Hepatic stellate cell (primary cell): Measurements from ENCODE around the gene TMEM178B.
"Not testable (repeated sequence)": the region's sequence is repeated elsewhere in the genome, so short reads cannot be mapped to it uniquely, and the experiment has no call there.

Experiments
- DNase-seq: peaks from one replicate; pipeline ENCODE4 v3.0.0; 2011; ENCODE audit warnings: low spot score

TMEM178B gene

DNA sequence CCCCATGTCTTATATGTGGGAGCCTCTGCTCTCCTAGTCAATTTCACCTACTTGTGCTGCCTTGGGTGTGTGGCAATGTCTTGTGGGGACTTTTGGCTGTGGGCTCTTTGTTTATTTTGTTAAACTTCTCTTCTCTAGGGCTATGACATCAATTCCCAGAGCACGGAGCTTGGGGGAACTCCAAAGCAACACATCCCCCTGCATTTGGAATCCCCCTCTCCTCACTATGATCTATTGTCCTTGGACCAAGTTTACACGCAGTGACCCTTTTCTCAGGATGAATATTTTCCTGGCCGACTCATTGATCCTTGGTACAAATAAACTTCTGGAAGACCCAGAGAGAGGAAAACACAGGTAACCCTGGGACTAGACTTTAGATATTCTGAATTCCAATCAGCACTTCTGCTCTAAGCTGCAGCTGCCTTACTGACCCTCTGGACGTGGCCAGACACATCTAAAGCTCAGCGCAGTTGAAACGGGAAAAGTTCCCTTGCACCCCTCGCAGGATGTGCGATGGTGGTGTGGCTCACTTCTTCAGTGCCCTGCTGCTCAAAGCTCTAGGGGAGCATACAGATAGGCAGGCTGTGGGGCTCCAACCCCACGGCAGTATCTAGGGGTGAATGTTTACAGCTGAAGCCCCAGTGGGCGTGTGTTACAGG is 110.8 kb downstream of the TMEM178B start:
- DNase-seq = no peak

DNA sequence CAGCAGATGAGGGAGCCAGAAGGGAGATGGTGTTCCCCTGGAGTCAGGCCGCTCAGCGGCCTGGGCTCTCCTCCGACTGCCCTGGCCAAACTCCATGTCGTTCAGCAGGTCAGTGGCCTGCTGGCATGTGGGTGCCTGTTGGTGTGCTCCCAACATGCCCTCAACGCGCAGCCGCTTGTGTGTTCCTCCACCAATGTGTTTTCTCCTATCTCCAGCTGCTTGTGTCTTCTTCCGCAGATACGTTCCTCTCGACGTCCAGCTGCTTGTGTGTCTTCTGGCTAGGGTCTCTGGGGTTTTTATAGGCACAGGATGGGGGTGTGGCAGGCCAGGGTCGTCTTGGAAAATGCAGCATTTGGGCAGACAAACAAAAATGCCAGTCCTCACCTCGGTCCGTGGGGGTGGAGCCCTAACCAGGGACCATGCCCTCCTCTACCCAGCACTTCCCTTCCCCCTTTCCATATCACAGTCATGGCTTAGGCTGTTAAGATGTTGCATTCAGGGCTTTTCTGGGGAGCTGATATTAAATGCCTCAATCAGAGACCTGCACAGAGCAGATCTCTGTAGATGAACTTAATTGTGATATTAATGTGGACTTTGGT is 111.6 kb downstream of the TMEM178B start:
- DNase-seq = no peak

DNA sequence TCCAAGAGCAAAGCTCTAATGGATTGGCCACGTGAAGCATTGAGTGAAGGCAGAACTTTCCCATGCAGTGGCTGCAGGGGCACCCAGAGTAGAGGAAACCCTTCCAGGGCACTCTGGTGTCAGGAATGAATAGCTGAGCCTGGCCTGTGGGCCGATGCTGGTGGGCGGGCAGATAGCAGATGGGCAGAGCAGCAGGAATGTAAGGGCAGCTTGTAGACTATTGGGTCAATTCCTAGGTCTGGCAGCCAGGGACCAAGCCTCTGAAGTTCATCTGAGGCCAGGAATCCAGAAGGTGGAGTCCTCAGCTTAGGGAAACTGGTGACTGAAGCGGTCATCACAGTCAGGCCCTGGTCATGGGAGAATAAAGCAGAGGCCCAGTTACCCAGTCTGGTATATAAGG is 115.4 kb downstream of the TMEM178B start:
- no peak for DNase-seq

DNA sequence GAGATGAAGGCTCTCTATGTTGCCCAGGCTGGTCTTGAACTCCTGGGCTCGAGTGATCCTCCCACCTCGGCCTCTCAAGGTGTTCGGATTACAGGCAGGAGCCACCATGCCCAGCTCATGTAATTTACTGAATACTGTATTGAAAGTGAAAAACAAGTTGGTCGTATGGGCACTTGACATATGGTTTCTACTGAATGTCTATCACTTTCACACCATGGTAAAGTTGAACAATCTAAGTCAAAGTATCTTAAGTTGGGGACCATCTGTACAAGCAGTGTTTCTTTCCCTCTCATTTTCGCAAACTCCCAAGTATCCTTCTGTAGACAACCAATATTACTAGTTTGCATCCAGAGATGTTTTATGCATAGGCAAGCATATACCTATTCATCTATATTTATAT is 116.6 kb downstream of the TMEM178B start:
- no peak for DNase-seq

DNA sequence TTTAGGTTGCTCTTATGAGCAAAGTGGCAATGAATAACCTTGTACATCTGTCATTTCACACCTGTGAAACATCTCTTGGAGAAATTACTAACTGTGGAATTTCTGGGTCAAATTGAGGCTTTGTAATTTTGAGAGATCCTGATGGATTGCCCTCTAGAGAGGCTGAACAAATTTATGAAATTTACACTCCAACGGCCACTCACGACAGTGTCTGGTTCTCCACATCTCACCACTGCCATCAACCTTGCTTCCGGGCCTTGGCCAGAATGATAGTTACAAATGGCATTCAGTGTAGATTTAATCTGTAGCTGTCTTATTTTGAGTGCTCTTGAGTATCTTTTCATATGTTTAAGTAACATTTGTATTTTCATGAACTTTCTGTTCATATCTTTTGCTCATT is 117.4 kb downstream of the TMEM178B start:
- DNase-seq = no peak

DNA sequence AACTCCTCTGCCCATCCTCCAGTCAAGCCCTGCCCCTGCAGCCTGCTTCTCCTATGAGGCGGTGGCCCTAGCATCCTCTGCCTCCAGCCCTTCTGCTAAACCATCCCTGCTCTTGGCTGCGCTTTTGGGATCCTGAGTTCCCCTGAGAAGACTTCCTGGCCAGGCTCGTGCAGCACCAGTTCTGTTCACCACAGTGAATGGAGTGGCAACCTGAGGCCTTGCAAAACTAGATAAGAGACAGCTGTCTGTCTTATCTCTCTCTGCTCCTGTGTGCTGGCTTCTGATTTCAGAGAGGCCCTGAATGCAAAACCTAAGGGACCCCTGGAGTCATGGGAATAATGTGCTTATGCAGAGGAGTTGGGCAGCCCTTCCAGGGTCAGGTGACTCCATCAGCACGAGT is 119.2 kb downstream of the TMEM178B start:
- no peak for DNase-seq

DNA sequence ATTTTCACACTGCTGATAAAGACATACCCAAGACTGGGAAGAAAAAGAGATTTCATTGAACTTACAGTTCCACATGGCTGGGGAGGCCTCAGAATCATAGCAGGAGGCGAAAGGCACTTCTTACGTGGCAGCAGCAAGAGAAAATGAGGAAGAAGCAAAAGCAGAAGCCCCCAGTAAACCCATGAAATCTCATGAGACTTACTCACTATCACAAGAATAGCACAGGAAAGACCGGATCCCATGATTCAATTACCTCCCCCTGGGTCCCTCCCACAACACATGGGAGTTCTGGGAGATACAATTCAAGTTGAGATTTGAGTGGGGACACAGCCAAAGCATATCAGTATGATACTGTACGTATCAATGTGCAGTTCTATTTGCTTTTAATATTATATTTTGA is 121.9 kb downstream of the TMEM178B start:
- DNase-seq = not testable (repeated sequence)

DNA sequence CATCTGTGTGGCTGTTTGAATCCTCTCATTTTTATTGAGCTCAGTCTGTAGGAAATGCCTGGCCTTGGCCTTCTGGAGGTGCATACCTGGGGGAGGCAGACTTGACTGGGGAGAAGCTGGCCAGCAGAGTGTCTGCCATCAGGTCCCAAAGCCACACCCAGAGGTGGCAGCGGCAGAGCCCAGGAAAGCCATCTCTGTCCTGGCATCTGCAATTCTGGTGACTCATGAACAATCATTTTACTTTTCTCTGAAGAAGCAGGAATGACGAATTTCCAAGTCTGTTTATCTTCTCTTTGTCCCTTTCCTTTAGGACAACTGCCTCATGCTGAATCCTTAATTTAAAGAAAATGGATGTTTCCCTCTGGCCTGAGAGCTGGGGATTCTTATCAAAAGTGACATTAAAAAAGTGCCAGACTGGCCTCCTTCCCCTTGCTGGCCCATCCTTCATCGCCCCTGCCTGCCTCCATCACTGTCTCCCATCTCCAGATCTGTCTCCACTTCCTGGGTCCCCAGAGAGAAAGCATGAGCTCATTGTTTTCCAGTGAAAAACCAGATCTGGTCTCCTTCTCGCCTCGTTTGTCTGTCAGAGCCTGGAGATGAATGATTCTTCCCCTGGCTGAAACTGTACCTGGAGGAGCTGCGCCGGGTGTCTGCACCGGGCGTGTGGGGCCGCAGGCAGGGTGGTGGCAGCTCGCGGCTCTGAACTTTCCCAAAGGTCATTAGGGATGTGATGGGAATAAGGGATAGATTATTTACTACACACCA is 124.5 kb downstream of the TMEM178B start:
- DNase-seq = peak; percentile 22

DNA sequence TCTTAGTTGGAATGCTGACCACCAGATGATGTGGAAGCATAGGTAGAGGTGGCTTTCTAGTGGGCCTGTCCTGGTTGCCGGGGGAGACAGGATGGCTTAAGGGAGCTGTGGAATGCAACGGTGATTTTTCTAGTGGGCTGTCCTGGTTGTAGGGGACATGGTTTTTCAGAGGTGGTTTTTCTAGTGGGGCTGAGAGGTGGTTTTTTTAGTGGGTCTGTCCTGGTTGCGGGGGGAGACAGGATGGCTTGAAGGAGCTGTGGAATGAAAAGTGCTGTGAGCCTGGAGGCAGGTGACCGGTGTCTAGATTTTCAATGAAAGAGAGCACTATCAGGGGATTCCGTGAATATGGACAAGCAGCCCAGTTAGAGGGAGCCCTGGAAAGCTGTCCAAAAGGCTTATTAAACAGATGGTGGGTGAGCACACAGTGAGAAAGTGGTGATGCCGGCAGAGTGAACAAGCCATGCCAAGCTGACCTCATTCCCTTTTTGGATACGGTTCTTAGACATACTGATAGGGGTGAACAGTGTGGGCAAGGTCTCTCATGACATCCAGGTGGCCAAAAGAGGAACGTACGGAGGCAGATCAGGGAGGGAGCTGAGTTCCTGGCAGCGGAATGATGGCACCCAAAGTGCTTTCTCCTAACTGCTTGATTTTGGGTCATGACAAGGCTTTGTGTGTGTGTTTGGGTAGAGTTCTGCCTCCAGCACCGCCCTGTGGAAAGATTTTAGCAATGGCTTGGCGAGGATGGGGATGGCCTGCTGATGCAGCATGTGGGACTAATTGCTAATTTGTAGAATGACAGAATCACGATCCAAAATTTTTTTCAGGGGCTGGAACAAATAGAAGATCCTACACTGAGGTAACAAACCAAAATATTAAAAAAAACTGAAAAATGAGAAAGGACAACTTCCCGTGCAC is 126.6 kb downstream of the TMEM178B start:
- DNase-seq = no peak

DNA sequence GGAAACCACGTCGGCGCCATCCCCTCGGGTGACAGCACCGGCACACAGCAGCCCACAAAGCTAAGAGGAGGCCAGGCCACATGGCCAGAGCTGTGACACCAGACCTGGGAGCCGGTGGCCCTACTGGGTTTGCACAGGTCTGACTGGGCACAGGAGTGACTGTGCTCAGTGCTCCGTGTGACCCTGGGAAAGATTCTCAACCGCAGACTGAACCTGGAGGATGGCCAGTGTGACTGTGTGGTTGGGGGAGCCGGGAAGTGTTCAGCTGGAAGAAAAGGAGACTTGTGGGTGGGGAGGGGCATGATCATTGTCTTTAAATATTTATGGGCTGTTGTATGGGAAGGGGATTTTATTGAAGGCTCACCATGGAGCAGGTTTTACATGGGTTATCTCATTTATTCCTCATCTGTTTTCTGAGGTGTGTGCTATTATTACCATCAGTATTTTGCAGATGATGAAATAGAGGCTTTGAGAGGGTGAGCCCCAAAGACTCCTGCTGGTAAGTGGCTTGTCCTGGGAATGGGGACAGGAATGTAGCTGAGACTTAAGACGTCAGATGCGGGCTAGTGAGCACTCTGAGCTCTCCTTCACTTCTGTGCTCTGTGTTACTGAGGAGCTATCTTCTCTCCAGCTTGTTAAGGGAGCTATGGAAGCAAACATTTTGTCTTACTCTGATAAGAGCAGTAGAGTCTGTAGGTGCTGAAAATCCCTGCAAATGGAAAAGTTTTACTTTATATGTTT is 127.5 kb downstream of the TMEM178B start:
- DNase-seq = peak; percentile 12

DNA sequence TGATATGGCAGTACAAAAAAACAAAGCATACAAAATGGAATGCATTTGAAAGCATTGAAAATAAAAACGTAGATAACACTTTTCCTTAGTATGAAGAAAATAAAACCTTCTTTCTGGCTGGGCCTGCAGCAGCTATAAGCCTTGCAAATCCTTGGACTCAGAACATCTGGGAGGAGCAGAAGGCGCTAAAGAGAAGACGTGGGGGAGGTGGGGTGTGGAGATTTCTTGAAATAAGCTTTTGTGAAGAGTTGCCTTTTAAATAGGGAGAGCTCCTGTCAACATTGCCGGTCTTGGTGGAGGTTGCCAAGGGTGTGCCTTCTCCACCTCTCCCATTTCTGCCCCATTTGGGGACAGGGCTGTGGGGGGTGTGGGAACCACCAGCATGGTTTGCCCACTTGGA is 128.7 kb downstream of the TMEM178B start:
- DNase-seq = no peak

DNA sequence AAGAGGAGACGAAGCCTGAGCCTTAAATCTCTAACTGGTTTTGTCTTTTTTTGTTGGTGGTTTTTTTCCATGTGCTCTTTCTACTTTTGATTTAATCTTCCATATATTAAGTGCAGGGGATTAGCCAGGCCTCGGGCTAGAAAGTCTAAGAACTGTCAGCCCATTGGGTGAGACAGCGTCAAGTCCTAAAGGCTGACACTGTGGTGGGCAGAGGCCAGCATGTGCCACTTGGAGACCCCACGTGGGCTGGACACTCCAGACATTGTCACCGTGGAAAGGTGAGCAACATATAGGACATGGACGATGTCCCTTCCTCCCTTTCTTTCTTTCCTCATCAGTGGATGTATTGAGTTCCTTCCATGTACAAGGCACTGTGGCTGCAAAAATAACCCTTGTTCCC is 129.3 kb downstream of the TMEM178B start:
- no peak for DNase-seq

DNA sequence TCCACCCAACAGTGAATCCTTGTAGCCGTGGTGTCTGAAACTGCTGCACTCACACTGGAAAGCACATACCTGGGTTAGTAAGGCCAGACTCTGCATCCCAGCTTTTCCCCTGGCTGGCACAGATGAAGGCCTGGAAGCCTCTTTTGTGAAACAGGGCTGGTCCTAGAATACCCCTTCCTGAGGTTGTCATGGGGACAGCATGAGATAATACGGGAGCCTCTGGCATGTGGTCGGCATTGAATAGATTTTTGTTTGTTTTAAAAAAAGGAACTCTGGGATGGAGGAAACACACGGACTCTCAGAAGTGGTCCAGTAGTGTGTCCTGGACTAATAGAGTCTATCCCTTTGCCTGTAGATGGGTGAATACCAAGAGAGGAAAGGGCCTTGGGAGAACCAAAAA is 129.7 kb downstream of the TMEM178B start:
- DNase-seq = no peak

DNA sequence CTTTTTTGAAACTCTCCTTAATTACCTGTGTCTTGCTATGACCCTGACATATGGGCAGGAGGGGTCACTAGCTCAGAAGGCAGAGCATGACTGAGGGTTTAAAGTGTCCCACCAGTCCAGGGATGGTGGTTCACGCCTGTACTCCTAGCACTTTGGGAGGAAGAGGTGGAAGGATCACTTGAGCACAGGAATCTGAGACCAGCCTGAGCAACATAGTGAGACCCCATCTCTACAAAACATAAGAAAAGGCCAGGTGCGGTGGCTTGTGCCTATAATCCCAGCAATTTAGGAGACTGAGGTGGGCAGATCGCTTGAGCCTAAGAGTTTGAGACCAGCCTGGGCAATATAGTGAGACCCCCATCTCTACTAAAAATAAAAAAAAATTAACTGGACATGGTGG is 133.8 kb downstream of the TMEM178B start:
- no peak for DNase-seq

DNA sequence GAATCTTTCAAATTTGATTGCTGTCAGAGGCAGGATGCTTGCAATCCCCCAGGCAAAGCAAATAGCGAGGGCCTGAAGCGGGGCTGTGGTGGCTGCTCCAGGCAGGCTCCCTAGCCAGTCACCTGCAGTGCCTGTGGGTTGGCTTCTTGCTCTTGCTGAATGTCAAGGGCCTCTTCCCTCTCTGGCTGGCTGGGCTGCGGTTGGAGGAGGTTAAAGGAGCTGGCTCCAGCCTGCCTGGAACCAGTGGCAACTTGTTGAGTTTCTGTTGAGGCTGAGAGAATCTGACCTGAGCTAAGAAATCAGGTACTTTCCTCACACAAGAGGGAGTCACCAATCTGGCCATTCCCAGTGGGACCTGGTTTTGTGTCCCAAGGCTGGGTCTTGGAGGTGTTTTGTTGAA is 134.7 kb downstream of the TMEM178B start:
- no peak for DNase-seq

DNA sequence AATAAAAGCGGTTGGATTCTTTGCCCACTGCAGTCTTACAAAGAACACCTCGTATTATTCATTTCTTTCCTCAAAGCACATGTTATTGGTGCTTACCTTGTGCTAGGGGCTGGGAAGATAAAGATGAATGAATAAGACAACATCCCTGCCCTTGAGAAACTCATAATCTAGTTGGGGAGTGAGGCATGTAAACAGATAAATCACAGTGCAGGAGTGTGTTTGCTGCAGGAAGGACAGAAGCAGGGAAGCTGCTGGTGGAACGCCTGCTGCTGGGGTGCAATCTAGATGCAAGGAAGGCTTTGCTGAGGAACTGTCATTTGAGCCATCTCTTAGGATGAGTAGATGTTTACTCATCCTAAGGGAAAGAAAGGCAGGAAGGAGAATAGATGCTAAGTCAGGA is 135.6 kb downstream of the TMEM178B start:
- DNase-seq = no peak

DNA sequence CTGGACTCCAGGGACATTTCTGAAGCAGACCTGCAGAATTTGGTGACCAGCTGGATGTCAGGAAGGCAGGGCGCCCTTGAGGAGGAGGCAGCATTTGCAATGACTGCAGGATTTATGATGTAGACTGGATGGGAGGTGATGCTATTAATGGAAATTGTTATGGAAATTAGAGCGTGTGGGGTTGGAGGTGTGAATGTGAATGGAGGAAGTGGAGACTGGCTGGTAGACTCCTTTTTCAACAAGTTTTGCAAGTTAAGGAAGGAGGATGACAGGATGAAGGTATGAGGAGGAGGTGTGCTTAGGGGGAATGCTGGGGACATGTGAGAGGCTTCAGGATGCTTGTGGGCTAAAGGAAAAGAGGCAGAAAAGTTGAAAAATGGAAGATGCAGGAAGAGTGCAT is 137.0 kb downstream of the TMEM178B start:
- DNase-seq = no peak

DNA sequence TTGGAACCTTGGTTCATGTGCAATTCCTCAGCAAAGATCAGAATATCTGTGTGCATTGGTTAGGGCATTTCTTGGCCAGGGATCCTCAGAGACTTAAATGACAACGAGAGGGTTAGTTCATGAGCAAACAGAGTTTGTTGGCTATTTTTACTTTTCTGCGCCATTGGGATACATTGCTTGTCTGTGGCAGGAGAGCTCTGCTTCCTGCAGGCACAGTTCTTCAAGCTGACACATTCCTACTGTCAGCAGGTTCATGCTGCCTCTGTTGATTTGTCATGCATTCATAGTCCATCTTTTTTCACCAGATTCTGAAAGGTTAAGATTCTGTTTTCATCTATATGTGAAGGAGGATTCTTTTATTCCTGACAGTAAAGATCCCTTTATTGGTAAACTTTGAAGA is 139.4 kb downstream of the TMEM178B start:
- DNase-seq = no peak

DNA sequence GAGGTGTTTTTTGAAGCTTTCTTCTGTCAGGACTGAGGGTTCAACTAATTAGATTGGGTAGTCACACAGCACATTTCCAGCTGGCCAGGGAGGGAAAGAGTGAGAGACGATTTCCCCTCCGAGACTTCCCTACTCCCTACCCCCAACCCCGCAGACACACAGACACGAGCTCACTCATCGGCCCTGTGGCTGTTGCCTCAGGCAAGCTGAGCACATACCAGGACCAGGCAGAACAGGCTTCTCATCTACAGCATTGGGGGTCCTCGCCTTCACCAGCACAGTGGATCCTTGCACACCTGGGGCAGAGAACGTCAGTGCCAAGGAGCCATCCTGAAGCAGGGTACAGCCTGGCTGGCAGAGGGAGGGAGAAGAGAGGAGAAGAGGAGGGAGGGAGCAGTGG is 144.1 kb downstream of the TMEM178B start:
- DNase-seq = no peak

DNA sequence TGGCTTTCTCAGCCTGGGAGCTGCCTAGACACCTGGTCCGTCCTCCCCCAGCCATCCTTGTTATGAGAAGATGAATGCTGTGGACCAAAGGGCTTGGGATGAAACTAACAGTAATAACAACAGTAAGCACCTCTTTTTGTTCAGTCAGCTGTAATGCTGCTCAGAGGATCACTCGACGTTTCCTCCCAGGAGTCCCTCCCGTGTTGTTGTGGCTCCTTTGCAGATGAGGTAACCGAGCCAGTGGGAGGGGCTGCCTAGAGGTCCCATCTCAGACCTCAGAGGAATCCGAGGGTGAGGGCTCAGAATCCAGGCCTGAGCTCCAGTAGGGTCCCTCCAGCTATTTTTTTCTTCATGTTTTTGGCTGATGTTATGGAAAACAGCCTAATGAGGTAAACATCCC is 145.1 kb downstream of the TMEM178B start:
- no peak for DNase-seq

DNA sequence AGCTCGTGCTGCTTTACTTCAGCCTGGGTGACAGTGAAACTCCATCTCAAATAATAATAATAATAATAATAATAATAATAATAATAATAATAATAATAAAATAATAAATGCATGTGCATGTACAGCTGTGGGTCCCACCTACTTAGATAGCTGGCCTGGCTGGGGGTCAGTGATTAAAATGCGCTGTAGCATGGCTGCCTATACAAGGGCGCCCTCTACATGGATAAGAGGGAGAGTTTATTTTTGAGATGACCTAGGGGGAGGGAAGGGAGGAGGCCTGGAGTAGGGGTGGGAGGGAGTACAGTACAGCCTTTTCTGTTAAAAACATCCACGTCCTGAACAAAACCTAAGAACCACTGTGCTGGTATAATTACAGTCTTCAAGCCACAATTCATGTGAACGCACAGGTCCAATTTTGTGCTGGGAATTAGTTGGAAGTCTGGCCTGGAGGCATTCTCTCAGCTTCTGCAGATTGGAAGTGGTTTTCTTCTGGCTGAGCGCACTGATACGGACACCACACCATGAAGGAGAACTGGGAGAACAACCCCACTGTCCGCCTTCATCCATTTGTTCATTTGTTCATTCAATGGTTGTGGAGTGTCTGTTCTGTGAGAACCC is 146.5 kb downstream of the TMEM178B start:
- peak; percentile 21 for DNase-seq
